ENCODE measurements around the gene SH3PXD2B.
"Not testable (repeated sequence)": the region's sequence is repeated elsewhere in the genome, so short reads cannot be mapped to it uniquely, and the experiment has no call there.

Gene SH3PXD2B

GRCh38 chr5:172311605-172312004 is 142.7 kb downstream of the SH3PXD2B start:
- FAIRE-seq: no peak
- no peak for DNase-seq (ENCODE audit: insufficient read length, low spot score)

DNA sequence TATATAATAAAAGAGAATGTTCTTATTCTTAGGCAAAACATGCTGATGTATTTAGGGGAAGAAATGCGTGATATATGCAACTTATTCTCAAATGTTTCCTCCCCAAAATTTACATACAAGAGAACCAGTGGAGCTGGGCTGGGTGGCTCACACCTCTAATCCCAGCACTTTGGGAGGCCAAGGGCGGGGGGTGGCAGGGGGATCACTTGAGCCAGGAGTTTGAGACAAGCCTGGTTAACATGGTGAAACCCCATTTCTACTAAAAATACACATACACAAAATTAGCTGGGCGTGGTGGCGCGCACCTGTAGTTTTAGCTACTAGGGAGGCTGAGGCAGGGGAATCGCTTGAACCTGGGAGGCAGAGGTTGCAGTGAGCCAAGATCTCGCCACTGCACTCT is 143.3 kb downstream of the SH3PXD2B start:
- DNase-seq (ENCODE audit: insufficient read length, low spot score): no peak
- no peak for FAIRE-seq

GRCh38 chr5:172305380-172305779 is 148.9 kb downstream of the SH3PXD2B start:
- FAIRE-seq (no peak), DNase-seq (ENCODE audit: insufficient read length, low spot score) (no peak)

GRCh38 chr5:172303572-172304335 is 150.6 kb downstream of the SH3PXD2B start:
- DNase-seq (ENCODE audit: insufficient read length, low spot score) (no peak), FAIRE-seq (no peak)

GRCh38 chr5:172303162-172303561 is 151.2 kb downstream of the SH3PXD2B start:
- FAIRE-seq: no peak
- no peak for DNase-seq (ENCODE audit: insufficient read length, low spot score)

DNA sequence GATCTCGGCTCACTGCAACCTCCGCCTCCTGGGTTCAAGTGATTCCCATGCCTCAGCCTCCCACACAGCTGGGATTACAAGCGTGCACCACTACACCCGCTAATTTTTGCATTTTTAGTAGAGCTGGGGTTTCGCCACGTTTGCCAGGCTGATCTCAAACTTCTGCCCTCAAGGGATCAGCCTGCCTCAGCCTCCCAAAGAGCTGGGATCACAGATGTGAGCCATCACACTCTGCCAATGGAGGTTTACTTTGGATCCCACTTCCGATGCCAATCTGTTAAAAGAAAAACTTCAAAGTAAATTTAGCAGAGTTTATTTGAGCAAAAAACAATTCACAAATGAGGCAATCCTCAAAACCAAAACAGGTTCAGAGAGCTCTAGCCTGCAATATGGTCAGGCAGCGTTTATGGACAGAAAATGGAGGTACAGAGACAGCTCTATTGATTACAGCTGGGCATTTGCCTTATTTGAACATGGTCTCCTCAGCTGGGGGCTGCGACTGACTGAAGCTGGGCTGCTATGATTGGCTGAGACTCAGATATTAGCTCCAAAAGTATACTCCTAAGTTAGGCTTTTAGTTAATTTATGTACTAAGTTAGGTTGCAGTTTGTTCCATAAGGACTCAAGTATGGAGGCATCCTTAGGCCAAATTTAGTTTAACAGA is 152.1 kb downstream of the SH3PXD2B start:
- FAIRE-seq (no peak), DNase-seq (ENCODE audit: insufficient read length, low spot score) (no peak)

- no peak for DNase-seq (ENCODE audit: insufficient read length, low spot score)
- FAIRE-seq: no peak
Measured at GRCh38 chr5:172299916-172300439, 154.3 kb downstream of the SH3PXD2B start.

- no peak for DNase-seq (ENCODE audit: insufficient read length, low spot score)
- no peak for FAIRE-seq
Measured at GRCh38 chr5:172294831-172295230, 159.5 kb downstream of the SH3PXD2B start.

GRCh38 chr5:172293745-172294342 is 160.5 kb downstream of the SH3PXD2B start:
- no peak for FAIRE-seq
- DNase-seq (ENCODE audit: insufficient read length, low spot score): no peak

DNA sequence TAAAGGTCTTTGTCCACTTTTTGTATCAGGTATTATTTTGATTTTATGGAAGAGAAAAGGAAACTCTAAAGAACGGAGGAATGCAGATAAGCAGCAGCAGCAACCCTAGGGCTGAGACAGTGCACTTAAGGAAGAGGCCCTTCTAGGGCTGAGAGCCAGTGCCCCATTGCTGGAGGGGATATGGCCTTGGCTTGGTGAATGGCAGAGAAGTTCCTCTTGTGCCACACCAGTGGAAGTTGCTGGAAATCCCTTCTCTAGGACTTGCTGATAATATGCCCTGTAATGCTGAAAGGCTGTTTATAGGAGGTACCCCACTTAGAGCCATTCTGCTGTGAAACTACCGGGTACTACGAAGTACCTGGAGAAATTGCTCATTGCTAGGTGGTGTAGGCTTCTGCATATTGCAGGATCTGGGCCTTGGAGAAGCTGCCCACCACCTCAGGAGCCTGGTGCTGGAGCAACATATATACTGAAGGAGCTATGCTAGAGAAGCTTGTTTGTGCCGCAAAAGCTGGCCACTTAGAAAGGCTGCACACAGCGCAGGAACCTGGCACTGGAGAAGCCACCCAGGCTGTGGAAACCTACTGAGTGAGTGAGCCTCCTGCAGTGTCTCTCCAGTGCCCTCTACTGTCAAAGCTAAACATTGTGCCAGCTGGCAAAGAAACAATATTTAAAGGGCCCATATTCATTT is 161.1 kb downstream of the SH3PXD2B start:
- FAIRE-seq (no peak), DNase-seq (ENCODE audit: insufficient read length, low spot score) (peak; percentile 67)

DNA sequence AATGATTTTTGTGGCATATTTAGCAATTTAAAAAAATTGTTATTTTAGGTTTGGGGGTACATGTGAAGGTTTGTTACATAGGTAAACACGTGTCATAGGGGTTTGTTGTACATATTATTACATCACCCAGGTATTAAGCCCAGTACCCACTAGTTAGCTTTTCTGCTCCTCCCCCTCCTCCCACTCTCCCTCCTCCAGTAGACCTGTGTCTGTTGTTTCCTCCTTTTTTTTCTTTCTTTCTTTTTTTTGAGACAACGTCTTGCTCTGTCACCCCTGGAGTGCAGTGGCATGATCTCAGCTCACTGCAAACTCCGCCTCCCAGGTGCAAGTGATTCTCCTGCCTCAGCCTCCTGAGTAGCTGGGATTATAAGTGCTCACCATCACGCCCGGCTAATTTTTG is 162.5 kb downstream of the SH3PXD2B start:
- FAIRE-seq; DNase-seq (ENCODE audit: insufficient read length, low spot score): not testable (repeated sequence)

DNA sequence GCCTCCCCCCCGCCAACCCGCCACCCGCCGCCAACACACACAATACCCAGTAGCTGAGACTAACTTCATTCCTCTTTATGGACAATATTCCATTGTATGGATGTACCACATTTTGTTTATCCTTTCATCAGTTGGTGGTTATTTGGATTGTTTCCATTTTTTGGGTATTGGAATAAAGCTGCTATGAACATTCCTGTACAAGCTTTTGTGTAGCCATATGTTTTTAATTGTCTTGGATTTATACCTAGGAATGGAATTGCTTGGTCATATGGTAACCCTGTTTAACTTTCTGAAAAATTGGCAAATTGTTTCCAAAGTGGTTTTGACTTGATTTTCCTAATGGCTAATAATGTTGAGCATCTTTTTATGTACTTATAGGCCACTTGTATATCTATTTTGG is 165.9 kb downstream of the SH3PXD2B start:
- no peak for DNase-seq (ENCODE audit: insufficient read length, low spot score)
- no peak for FAIRE-seq

DNA sequence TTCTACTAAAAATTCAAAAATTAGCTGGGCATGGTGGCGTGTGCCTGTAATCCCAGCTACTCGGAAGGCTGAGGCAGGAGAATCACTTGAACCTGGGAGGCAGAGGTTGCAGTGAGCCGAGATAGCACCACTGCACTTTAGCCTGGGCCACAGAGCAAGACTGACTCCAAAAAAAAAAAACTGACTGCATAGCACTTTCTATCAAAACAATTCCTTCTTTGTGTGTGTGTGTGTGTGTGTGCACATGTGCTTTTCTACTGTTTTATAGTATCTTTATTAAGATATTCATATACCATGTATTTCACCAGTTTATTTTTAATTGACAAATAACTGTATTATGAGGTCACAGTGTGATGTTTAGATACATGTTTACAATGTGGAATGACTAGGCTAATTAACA is 167.2 kb downstream of the SH3PXD2B start:
- not testable (repeated sequence) for FAIRE-seq; DNase-seq (ENCODE audit: insufficient read length, low spot score)

GRCh38 chr5:172285226-172286143 is 168.8 kb downstream of the SH3PXD2B start:
- FAIRE-seq (no peak), DNase-seq (ENCODE audit: insufficient read length, low spot score) (no peak)

DNA sequence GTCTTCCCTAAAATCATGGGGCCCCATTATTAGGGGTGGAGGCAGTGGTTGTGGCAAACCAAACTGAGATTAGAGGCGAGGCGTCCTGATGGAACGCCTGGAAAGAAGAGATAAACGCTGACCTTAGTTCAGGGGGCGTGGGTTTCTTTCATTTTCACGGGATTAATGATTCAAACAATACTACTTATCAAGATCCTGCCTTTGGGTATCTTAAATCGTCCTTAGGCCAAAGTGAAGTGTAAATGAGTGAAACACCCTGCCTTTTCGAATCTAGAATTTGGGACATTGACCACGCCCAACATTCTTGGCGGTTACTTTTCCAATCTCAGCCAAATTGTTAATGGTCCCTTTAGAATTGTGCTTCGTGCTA is 169.7 kb downstream of the SH3PXD2B start:
- no peak for FAIRE-seq
- peak; percentile 32 for DNase-seq (ENCODE audit: insufficient read length, low spot score)

GRCh38 chr5:172283862-172284610 is 170.3 kb downstream of the SH3PXD2B start:
- FAIRE-seq (peak; percentile 66), DNase-seq (ENCODE audit: insufficient read length, low spot score) (peak; percentile 89)

DNA sequence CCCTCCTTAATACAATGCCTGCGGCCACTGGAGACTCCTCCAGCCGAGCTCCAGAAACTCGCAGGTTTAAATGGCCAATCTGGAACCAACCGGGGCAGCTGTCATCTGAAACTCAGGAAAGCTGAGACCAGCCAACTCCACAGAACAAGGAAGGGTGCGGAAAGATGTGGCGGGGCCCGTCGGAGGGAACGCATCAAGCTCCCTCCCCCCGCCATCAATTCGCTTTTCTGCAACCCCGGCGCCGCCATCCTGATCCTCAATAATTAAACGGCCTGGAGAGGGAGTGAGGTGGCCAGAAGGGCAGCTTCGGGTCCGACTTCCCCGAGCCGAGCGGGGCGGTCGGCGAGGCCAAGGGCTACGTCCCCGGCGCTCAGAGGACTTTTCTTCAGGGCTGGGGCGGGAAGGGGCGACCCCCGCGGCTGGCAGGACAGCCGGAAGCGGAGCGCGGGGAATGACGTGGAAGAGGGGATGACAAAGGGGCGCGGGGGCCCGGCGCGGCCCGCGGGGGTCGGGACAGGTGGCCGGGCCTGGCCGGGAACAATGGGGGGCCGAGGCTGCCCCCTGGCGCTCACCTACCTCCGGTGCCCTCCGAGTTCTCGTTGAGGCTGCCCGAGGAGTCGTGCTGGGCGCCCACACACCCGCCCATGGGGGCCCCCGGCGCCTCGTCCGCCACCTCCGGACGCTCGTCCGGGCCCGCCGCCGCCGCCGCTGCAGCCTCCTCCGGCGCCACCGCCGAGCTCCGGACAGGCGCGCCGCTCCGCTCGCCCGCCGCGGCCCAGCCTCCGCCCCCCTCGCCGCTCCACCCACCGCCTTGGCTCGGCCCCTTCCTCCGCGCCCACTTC is 171.1 kb downstream of the SH3PXD2B start, which contains the start of gene UBTD2:
TSS of gene UBTD2 (minus strand) at position 745 of the 842 bp plus-strand sequence. CDS start at position 646, 99 bp downstream.
- peak; percentile 75 for DNase-seq (ENCODE audit: insufficient read length, low spot score)
- FAIRE-seq: no peak
